ENCODE measurements around the gene HHIPL1.
"Not testable (repeated sequence)": the region's sequence is repeated elsewhere in the genome, so short reads cannot be mapped to it uniquely, and the experiment has no call there.

The HHIPL1 gene

DNA sequence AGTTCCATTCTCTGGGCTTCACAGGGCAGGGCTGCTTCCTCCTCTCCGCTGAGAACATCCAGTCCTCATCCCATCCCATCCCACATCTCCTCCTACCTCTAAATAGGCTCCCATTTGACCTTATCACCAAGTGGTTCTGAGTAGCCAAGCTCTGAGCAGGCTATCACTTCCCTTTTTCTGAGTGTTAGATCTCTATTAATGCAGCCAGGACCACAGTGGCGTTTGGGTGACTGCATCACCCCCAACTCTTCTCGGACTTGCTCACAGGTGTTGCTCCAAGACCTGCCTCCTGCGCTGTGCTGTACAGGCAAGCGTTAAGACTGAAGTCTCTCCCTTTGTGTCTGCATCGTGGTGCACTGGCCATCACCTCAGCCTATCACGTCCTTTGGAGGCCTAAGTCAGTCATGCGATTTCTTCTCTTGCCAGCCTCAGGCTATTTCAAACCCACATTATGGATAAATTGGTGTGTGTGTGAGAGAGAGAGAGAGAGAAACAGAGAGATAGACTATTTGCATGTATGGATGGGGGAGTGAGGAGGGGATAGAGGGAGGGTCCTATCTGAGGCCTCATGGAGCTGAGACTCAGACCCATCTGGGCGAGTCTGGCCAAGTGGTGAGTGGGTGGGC lies 12.4 kb upstream of the HHIPL1 start:
- DNase-seq, result no peak
- intact Hi-C loops (cut with DNase I), result no loop called here

DNA sequence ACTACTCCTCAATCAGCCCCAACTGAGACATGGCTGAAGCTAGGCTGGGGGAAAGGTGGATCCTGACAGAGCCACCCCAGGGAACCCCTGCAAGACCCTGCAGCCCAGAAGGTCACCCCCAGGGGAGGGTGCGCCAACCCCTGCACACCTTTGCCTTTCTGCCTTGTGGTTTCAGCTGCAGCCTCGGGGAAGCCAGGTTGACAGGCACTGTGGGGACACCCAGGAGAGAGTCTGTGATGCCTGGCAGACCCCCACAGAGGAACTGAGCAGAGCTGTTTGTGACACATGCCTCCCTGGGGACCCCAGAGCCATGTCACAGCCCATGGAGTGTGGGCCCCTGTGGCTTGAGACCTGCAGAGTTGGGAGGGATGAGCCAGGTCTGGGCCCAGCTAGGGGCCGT lies 11.8 kb upstream of the HHIPL1 start:
- intact Hi-C loops (cut with DNase I), result no loop called here
- no peak for DNase-seq

DNA sequence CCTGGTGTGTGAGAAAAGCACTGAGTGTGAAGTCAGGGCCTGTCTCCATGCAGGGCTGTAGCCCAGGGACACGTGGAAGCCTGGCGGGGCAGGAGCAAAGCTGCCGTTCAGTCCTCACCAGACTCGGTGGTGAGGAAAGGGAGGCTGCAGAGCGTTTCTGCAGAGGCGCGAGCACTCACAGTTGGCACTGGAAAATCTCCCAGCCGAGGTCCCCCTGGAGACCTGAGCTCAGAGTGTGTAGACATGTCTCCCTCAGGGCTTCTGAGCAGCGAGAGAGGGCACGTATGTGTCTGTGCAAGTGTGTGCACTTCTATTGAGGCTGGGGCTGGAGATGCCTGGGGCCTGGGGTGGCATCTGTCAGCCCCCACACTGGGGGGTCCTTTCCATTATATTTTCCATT lies 11.0 kb upstream of the HHIPL1 start:
- intact Hi-C loops (cut with DNase I), result no loop called here
- DNase-seq, result no peak

DNA sequence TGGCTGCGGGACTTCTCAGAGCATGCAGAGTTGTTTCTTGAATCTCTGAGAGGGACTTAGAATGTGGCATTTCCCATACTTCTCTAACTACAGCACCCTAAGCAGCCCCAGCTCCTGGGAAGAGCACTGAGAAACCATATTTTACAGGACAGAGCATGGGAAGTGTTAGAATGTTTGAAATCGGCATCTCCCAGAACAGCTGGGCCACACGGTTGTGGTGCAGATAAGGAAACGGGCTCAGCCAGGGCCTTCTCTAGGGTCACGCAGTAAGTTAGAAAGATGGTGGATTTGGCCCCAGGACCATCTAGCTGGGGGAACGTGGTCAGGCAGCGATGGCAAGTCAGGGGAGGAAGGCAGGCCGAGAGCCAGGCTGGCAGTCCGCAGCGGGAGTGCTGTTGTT lies 10.5 kb upstream of the HHIPL1 start:
- DNase-seq, result no peak
- intact Hi-C loops (cut with DNase I), result no loop called here

DNA sequence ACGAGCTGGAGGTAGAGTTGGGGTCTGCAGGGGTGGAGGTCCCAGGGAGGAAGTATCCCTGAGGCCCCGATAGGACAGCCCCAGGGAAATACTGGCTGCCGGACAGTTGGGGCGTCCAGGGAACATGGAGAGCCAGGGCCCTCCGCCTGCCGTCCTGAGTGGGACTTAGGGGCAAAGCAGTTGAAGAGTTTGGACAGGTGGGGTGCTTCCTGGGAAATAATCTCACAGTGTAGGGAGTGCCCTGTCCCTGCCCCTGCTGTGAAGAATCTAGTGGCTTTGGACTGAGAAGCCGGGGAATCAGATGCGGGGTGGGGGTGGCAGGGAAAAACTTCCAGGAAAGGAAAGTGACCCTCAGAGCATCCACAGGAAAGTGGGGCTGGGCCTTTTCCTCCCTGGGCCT lies 9.8 kb upstream of the HHIPL1 start:
- intact Hi-C loops (cut with DNase I), result no loop called here
- no peak for DNase-seq

DNA sequence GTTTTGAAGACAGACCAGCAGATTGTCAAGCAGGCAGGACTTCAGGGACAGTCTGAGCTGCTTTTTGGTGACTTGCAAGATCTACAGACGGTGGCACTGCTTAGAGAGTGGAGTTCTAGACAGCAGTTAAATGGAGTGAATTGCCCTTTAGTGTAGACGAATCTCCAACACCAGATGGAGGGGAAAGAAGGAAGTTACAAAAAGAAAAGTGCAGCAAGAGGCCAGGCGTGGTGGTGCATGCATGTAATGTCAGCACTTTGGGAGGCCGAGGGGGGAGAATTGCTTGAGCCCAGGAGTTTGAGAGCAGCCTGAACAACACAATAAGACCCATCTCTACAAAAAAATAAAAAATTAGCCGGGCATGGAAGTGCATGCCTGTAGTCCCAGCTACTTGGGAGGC lies 8.4 kb upstream of the HHIPL1 start:
- DNase-seq, result peak in 1 of 10 donors; percentile 26
- intact Hi-C loops (cut with DNase I), result no loop called here

DNA sequence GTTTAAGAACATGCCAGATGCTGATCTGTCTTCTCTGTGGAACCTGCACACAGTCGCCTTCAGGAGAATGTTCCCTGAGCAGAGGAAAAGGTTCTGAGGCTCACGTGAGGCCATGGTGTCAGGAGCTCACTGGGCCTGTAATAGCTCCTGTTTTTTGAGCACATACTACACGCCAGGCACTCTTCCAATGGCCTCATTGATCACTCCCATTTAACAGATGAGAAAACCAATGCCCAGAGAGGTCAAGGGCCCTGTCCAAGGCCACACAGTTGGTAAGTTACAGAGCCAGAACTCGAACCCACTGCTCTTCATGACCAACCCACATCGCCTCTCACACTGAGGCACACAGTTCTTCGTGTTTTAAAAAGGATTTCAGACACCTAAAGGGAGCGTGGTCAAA lies 7.3 kb upstream of the HHIPL1 start:
- intact Hi-C loops (cut with DNase I), result no loop called here

DNA sequence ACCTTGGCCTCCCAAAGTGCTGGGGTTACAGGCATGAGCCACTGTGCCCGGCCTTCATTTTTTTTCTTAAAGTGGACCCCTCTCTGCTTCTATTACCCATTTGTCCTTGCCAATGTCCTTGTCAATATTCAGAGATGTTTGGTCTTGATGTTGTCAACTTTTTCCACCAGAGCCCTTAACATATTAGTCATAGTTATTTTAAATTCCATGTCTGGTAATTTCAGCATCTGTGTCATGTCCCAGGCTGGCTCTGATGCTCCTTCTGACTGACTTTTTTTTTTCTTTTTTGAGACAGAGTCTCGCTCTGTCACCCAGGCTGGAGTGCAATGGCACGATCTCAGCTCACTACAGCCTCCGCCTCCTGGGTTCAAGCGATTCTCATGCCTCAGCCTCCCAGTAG lies 2.2 kb upstream of the HHIPL1 start:
- DNase-seq; intact Hi-C loops (cut with DNase I): not testable (repeated sequence)

More for the DNA sequence above, 7.3 kb upstream of the HHIPL1 start:
- no peak for DNase-seq

DNA sequence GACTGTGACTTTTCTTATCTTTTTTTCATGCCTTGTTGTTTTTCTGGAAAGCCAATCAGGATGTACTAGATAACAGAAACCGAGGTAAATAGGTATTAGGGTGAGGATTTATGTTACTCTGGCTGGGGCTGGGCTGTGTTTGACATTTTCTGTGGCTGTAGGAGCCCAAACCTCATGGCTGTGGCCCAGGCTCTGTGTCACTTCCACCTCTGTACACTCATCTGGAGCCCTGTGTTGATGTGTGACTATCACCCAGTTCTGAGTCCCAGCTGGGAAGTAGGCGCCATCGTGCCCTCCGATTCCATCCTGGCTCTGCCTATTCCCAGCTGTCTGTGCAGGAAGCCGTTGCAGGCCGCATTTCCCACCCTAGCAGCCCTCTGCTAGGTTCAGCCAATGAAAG lies 1.6 kb upstream of the HHIPL1 start:
- DNase-seq, result no peak
- intact Hi-C loops (cut with DNase I), result no loop called here

DNA sequence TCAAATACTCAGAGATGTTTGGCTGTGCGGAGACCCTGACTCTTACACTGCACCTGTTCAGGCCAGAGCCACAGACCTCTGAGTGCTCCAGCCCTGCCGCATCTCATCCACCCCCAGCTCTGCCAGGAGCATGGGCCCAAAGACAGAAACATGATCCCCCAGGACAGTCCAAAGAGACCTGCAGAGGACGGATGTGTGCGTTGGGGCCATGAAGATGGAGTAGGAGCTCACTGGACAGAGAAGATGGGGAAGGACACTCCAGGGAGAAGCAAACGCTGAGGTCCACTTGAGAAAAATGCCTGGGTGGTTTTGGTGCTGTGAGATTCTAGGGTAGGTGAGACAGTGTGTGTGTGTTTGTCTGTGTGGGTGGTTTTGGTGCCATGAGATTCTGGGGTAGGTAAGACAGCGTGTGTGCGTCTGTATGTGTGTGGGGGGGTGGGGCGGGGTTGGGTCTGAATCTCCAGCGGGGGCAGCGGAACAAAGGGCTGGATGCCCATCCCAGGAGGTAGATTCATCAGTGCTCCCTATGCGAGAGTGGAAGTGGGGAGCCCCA lies 818 bp upstream of the HHIPL1 start:
- DNase-seq, result no peak
- intact Hi-C loops (cut with DNase I), result no loop called here

DNA sequence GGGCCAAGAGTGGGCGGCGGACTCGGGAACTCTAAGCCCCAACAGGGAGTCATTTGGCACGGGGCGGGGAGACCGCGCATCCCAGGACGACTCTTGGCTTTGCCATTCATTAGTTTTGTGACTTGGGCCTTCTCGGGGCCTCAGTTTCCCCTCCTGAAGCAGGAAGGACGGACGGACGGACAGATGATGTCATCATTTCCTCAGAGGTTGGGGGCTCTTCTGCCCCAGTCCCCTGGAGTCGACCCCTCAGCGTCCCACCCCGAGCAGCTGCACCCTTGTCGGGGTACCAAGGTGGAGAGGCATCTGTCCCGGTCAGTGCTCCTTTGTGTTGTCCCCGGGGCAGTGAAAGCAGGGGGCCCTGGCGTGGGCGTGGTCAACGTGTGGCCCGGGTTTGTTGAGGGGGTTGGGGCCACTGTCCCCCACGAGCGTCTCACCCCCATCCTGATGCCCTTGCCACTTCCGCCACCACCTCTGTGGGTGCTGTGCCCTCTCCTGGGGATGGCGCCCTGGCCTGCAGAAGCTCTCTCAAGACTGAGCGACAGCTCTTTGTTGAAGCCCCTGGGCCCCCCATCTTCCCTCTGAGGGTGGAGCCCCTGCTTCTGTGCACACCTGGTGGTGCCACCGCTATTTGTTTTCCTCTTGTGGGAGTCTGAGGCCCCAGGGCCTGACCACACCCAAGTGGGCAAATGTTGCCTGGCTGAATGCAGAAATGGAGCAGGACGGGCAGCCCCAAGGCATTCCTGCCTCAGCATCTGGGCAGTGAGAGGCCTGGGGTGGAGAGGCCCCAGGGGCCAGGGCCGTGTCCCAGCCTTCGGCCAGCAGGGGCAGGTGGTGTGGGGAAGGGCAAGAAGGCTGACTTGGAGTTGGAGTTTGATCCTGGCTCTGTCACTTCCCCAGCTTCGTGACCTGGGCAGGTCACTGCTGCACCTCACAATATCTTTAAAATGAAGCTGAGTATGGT lies 896 bp downstream of the HHIPL1 start:
- DNase-seq, result no peak
- intact Hi-C loops (cut with DNase I), result no loop called here

DNA sequence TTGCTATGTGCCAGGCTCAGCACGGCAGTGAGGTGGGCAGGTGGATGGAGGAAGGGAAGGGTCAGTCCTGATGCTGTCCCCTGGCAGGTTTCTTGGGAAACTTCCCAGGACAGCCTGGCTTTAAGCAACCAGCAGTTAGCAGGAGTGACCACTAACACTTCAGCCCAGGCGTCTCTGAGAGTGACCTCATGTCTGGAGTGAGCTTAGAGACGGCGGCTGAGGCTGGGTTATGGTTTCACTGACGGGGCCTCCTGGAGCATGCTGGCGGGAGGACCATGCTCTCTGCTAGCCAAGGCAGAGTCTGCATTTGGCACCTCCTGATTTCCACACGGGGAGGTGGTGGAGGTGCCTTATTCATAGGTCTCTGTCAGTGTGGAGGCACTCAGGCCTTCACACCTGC lies 2.5 kb downstream of the HHIPL1 start:
- DNase-seq, result no peak
- intact Hi-C loops (cut with DNase I), result no loop called here

DNA sequence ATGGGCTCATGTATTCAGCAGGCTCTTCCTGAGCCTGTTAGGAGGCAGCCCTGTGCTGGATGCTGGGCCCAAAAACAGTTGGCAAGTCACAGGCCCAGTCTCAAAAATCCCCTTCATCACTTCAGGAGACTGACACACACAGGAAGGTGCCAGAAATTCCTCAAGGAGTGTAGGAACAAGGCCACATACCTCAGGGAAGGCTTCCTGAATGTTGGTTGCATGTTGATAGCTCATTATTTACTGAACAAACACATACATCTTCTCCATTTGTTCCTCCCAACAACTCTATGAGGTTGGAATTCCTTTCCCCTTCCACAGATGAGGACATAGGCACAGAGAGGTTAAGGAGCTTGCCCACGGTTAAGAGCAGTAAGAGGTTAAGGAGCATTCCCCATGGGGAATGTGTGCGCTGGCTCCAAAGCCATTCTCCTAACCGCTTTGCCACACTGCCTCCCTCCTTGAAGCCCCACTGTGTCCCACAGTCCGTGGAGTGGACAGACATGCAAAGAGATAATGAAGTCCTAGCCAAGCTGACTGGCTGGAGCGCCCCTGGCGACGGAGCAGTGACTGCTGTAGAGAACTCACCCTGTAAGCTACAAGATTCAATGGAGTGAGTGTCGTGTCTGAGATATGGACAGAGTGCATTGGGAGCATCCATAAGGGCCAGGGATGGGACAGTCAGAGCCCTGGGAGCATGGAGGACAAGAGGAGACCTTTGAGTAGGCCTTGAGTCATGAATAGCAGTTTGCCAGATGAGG lies 3.3 kb downstream of the HHIPL1 start:
- no peak for DNase-seq
- intact Hi-C loops (cut with DNase I), result no loop called here

DNA sequence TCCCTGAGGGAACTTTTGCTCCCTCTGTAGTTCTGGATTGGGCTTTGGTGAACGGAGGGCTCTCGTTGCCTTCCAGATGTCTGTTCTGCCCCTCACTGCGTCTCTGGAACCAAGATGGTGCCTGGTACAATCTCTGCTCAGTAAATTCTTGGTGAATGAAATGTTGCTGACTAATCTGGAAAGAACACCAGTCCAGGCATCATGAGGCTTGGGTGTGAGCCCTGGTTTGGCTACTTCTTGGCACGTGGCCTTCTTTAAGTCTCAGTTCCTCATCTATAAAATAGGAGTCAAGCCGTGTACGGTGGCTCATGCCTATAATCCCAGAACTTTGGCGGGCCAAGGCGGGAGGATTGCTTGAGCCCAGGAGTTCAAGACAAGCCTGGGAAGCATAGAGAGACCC lies 4.3 kb downstream of the HHIPL1 start:
- intact Hi-C loops (cut with DNase I), result no loop called here
- DNase-seq, result no peak

DNA sequence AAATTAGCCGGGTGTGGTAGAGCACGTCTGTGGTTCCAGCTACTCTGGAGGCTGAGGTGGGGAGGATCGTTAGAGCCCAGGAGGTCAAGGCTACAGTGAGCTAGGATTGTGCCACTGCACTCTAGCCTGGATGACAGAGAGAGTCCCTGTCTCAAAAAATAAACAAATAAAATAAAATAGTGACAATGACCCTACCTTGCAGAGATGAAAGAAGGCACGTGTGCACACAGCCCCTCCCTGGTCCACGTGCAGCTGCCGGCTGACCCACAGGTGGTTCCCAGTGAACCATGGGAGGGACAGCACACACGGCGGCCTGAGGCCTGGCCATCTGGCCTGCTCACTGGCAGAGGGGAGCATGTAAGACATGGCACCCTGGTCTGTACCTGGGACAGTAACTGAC lies 4.7 kb downstream of the HHIPL1 start:
- peak in 1 of 10 donors; percentile 62 for DNase-seq
- intact Hi-C loops (cut with DNase I), result no loop called here

DNA sequence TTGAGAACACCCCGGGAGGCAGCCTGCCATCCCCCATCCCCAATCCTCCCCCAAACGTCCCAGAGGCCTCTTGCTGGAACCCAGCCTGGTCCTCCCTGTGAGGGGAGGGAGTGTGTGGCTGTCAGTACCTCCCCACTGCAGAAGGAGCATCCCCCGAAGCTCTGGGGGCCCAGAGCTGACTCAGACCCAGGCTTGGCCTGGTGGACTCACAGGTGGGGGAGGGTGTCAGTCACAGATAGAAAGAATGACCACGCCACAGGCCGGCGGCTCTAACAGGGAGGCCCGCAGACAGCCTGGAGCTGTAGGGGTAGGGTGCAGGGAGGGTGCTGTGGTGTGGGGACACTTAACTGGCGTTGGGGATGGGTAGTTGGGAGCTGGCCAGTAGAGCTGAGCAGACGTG lies 5.3 kb downstream of the HHIPL1 start:
- intact Hi-C loops (cut with DNase I), result no loop called here
- DNase-seq, result peak in 1 of 10 donors; percentile 36

DNA sequence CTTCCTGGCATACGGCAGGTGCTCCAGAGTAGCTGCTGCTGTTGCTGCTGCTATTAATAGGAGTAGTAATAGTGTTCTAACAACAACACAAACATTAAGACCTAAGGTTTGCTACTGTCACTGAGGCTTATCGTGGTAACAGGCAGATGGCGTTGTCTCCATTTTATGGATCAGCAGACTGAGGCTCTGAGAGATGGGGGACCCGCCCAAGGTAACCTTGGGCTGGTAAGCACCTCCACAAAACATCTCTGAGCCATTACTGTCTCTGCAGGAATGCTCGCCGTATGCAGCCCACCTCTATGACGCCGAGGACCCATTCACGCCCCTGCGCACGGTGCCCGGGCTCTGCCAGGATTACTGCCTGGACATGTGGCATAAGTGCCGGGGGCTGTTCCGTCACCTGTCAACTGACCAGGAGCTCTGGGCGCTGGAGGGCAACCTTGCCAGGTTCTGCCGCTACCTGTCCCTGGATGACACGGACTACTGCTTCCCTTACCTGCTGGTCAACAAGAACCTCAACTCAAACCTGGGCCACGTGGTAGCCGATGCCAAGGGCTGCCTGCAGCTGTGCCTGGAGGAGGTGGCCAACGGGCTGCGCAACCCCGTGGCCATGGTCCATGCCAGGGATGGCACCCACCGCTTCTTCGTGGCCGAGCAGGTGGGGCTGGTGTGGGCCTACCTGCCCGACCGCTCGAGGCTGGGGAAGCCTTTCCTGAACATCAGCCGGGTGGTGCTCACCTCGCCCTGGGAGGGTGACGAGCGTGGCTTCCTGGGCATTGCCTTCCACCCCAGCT lies 7.2 kb downstream of the HHIPL1 start:
- intact Hi-C loops (cut with DNase I), result no loop called here

DNA sequence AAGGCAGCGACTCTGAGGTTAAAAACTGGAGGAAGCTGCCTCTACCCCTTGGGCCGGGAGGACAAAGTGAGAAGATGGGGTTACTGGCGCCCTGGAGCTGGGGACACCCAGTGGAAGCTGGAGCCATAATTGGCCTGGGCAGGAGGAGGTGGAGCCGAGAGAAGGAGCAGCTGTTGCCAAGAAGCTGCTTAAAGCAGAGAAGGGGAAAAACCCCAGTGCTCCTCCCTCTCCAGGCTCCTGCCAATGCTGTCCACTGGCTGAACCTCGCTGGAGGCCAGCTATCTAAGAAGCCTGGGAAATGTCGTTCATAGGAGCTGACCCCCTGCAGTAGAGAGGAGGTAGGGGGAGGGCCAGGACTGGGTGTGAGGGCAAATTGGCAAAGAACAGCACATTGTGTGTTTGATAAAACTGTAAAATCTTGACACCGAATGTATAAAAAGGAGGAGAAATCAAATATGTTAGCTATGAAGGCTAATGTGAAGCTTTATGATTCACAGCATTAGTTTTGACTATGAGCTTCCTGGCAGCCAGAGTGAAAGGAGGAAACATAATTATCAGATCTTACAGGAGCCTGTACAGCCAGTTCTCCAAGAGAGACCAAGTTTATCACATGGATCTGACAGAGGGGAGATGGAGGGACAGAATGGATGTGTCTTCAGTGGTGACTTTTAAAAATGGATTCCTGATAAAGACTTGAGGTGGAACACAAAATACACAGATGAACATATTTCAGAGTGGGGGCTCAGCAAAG lies 9.5 kb downstream of the HHIPL1 start:
- intact Hi-C loops (cut with DNase I), result no loop called here

More for the DNA sequence above, 7.2 kb downstream of the HHIPL1 start:
- DNase-seq, result peak in 1 of 10 donors; percentile 58

DNA sequence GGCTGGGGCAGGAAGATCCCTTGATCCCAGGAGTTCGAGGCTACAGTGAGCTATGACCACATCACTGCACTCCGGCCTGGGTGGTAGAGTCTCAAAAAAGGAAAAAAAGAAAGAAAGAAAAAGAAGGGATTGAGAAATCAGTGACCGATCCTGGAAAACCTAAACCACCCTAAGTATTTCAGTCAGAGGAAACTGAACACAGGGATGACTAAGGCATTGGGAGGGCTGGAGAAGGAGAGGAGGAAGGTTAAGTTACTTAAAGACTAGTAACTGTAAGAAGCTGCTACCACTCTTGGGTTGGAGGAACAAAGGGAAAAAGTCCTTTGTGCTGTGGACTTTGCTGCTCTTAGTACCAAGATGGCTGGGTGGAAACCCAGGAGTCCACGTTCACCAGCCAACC lies 10.6 kb downstream of the HHIPL1 start:
- intact Hi-C loops (cut with DNase I), result no loop called here
- DNase-seq, result no peak

More for the DNA sequence above, 9.5 kb downstream of the HHIPL1 start:
- peak in 5 of 10 donors; percentile 27 to 85 (median 47) for DNase-seq

Measured in posterior cingulate gyrus (tissue), 11 donors.